Hepatic stellate cell (primary cell): ENCODE measurements around the gene SEPTIN2.
"Not testable (repeated sequence)": the region's sequence is repeated elsewhere in the genome, so short reads cannot be mapped to it uniquely, and the experiment has no call there.

Experiments used
- DNase-seq: peaks from one replicate; pipeline ENCODE4 v3.0.0; 2011; ENCODE audit warnings: low spot score

SEPTIN2 gene

GRCh38 chr2:241288324-241288888 lies 27.3 kb upstream of the SEPTIN2 start:
- no peak for DNase-seq

GRCh38 chr2:241289053-241289452 lies 26.7 kb upstream of the SEPTIN2 start:
- no peak for DNase-seq

- DNase-seq = no peak
Observed at GRCh38 chr2:241289597-241289996, 26.1 kb upstream of the SEPTIN2 start.

GRCh38 chr2:241291153-241291552 lies 24.6 kb upstream of the SEPTIN2 start:
- no peak for DNase-seq

- no peak for DNase-seq
Observed at GRCh38 chr2:241291977-241292376, 23.7 kb upstream of the SEPTIN2 start.

GRCh38 chr2:241293378-241293797 lies 22.3 kb upstream of the SEPTIN2 start:
- DNase-seq = not testable (repeated sequence)

GRCh38 chr2:241295326-241296095 lies 20.2 kb upstream of the SEPTIN2 start:
- no peak for DNase-seq

- no peak for DNase-seq
Observed at GRCh38 chr2:241296767-241297166, 19.0 kb upstream of the SEPTIN2 start.

- no peak for DNase-seq
Observed at GRCh38 chr2:241298673-241299072, 17.1 kb upstream of the SEPTIN2 start.

GRCh38 chr2:241300000-241300399 lies 15.7 kb upstream of the SEPTIN2 start:
- no peak for DNase-seq

GRCh38 chr2:241302083-241302482 lies 13.6 kb upstream of the SEPTIN2 start:
- no peak for DNase-seq

- DNase-seq = no peak
Observed at GRCh38 chr2:241302759-241303651, 12.7 kb upstream of the SEPTIN2 start.

- DNase-seq = no peak
Observed at GRCh38 chr2:241304039-241304670, 11.6 kb upstream of the SEPTIN2 start.

- no peak for DNase-seq
Observed at GRCh38 chr2:241307055-241307454, 8.7 kb upstream of the SEPTIN2 start.

- DNase-seq = no peak
Observed at GRCh38 chr2:241308267-241308666, 7.5 kb upstream of the SEPTIN2 start.

- no peak for DNase-seq
Observed at GRCh38 chr2:241308832-241309500, 6.8 kb upstream of the SEPTIN2 start.

GRCh38 chr2:241309684-241310117 lies 6.0 kb upstream of the SEPTIN2 start:
- peak; percentile 35 for DNase-seq

- DNase-seq = no peak
Observed at GRCh38 chr2:241310917-241311566, 4.7 kb upstream of the SEPTIN2 start.

- no peak for DNase-seq
Observed at GRCh38 chr2:241312082-241312481, 3.6 kb upstream of the SEPTIN2 start.

GRCh38 chr2:241313543-241314095 lies 2.1 kb upstream of the SEPTIN2 start:
- no peak for DNase-seq
